ENCODE data around the gene FHIT. TPM values are rescaled to one million over a fixed set of nuclear protein-coding genes. Genes with fewer than 3 reads are reported as not detected.

Gene FHIT
- total RNA-seq, 1 donor from 2014 or later = 16.1 TPM

DNA sequence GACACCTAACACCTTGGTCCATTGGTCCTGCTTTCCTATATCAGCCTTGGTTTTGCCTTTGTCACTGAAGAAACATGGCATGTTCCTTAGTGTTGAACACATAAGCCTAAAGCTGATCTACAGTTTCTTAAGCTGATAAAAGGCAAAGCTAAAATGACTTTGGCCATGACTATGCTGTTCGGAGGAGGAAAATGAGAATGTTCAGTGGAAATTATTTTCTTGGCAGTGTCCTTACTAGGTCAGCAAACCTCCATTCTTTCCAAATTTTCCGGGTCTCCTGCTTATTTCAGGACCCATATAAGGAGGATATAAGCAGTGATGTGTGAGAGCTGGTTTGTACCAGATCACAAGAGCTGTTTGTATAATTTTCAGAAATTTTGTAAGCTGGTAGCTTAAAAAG lies 1368.5 kb downstream of the FHIT start:
- DNase-seq (ENCODE audit: low spot score, unreplicated experiment) = no peak
- peaks cover 13% of the 10 kb centered on the region for H3K4me1 Mint-ChIP-seq (ENCODE audit: low read depth)
- no peaks in the 10 kb centered on the region for H3K36me3 Mint-ChIP-seq (ENCODE audit: insufficient read depth)
- TF ChIP-seq, protein P1, sequence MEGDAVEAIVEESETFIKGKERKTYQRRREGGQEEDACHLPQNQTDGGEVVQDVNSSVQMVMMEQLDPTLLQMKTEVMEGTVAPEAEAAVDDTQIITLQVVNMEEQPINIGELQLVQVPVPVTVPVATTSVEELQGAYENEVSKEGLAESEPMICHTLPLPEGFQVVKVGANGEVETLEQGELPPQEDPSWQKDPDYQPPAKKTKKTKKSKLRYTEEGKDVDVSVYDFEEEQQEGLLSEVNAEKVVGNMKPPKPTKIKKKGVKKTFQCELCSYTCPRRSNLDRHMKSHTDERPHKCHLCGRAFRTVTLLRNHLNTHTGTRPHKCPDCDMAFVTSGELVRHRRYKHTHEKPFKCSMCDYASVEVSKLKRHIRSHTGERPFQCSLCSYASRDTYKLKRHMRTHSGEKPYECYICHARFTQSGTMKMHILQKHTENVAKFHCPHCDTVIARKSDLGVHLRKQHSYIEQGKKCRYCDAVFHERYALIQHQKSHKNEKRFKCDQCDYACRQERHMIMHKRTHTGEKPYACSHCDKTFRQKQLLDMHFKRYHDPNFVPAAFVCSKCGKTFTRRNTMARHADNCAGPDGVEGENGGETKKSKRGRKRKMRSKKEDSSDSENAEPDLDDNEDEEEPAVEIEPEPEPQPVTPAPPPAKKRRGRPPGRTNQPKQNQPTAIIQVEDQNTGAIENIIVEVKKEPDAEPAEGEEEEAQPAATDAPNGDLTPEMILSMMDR (IDR thresholded peaks at IDR 0.05; ENCODE audit: unreplicated experiment) = no peak
- H3K4me3 Mint-ChIP-seq (ENCODE audit: low read depth) = no peak overlapping the region
- H3K9me3 Mint-ChIP-seq (ENCODE audit: low read depth) = no peaks in the 10 kb centered on the region
- H3K27ac Mint-ChIP-seq = no peak overlapping the region
- H3K27me3 Mint-ChIP-seq = no peaks in the 10 kb centered on the region

DNA sequence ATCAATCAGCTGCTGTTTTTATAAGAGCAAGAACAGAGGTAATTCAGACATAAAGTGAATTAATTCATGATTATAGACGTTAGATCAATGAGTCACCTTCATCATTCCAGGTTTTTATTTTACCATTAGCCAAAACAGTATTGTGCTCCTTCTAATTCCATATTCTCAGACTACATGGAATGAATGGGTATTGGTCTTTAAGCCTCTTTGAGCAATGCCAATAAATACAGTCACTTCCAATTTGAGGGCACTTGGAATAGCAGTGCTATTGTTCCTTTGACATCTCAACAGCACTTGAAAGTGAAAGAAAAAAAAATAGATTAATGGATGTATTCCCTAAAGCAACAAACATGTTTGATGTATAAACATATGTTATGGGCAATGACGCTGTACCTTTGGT lies 1370.5 kb downstream of the FHIT start:
- TF ChIP-seq, protein P1 (IDR thresholded peaks at IDR 0.05; ENCODE audit: unreplicated experiment) = no peak
- no peak overlapping the region for H3K27ac Mint-ChIP-seq
- no peaks in the 10 kb centered on the region for H3K9me3 Mint-ChIP-seq (ENCODE audit: low read depth)
- DNase-seq (ENCODE audit: low spot score, unreplicated experiment) = no peak
- H3K4me1 Mint-ChIP-seq (ENCODE audit: low read depth) = peaks cover 8% of the 10 kb centered on the region
- no peak overlapping the region for H3K4me3 Mint-ChIP-seq (ENCODE audit: low read depth)
- H3K27me3 Mint-ChIP-seq = no peaks in the 10 kb centered on the region
- H3K36me3 Mint-ChIP-seq (ENCODE audit: insufficient read depth) = no peaks in the 10 kb centered on the region

DNA sequence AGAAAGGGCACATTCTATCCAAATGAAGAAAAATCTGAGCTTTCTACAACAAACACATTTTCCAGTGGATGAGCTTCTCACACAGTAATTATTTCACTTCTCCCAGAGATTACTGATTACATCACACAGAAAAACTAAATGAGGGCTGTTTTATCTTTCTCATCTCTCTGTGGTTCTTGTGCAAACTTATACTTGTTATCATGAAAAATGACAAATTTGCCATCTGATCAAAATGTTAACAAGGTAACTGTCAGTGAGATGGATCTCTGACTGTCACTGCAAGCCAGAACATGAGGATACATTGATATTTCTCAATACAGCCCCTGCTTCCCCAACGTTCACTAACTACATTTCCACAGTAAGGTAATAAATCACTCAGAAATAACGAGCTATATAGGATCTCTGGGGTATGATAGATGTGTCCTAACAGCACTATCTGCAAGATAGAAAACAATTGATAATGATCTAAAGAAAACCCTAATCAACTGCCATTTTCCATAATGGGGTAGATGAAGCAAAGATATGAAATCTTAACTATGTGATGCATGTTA lies 1372.1 kb downstream of the FHIT start:
- TF ChIP-seq, protein P1 (IDR thresholded peaks at IDR 0.05; ENCODE audit: unreplicated experiment) = no peak
- Mint-ChIP-seq H3K4me3 (ENCODE audit: low read depth) (no peak overlapping the region), H3K4me1 (ENCODE audit: low read depth) (peaks cover 8% of the 10 kb centered on the region), H3K27me3 (no peaks in the 10 kb centered on the region), H3K9me3 (ENCODE audit: low read depth) (no peaks in the 10 kb centered on the region), H3K36me3 (ENCODE audit: insufficient read depth) (no peaks in the 10 kb centered on the region), H3K27ac (no peak overlapping the region)
- no peak for DNase-seq (ENCODE audit: low spot score, unreplicated experiment)

DNA sequence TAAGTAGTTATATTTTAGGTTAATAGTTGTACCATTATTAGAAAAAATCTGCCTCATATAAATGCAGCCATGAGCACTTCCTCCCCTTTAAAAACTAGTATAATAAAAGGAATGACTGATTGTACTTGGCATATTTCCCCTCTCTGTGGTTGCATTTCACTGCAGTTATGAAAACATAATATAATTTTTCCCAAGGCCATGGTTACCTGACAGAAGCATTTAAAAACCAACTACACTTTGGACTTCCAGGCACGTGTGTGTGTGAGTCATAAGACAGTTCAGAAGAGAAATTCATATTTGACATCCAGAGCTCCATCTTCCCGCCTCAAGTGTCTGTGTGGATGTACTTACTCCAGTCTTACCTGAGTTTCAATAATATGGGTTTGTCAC lies 1373.2 kb downstream of the FHIT start:
- H3K36me3 Mint-ChIP-seq (ENCODE audit: insufficient read depth) = no peaks in the 10 kb centered on the region
- DNase-seq (ENCODE audit: low spot score, unreplicated experiment) = no peak
- no peak overlapping the region for H3K4me3 Mint-ChIP-seq (ENCODE audit: low read depth)
- no peak overlapping the region for H3K27ac Mint-ChIP-seq
- TF ChIP-seq, protein P1 (IDR thresholded peaks at IDR 0.05; ENCODE audit: unreplicated experiment) = no peak
- no peaks in the 10 kb centered on the region for H3K9me3 Mint-ChIP-seq (ENCODE audit: low read depth)
- H3K27me3 Mint-ChIP-seq = no peaks in the 10 kb centered on the region
- peaks cover 8% of the 10 kb centered on the region for H3K4me1 Mint-ChIP-seq (ENCODE audit: low read depth)

DNA sequence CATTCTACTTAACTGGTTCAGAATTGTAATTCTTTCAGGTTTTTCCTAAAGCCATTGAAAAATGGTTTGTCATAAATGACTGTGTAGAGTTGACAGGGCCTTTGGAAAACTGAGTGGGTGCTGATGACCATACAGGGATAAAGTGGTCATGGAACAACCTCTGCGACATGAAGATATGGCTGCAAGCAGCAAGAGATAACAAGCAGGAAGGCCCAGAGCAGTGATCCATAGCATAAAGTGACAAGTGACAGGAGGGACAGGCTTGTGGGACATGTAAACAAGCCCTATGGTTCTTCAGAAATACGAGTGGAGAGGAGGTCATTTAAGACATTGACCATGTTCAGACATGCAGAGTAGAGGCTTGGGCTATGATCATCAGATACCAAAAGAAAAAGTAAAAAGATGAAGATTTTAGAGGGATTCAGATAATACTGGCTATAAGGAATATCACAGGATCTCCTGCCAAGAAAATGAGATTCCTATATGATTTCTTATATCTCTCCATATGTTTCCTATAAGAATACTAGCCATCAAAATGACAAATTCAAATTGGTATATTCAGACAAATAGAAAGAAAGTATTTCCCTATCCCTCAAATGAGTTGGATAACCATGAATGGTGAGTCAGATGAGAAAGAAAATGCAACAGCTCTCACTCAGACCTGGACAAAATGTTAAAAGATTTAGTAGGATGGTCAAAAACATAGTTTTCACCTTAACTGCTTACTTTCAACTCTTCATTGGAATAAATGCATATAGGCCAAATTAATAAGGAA lies 1373.8 kb downstream of the FHIT start:
- Mint-ChIP-seq H3K27me3 (no peaks in the 10 kb centered on the region), H3K36me3 (ENCODE audit: insufficient read depth) (no peaks in the 10 kb centered on the region), H3K4me1 (ENCODE audit: low read depth) (peaks cover 8% of the 10 kb centered on the region), H3K9me3 (ENCODE audit: low read depth) (no peaks in the 10 kb centered on the region), H3K4me3 (ENCODE audit: low read depth) (no peak overlapping the region), H3K27ac (no peak overlapping the region)
- TF ChIP-seq, protein P1 (IDR thresholded peaks at IDR 0.05; ENCODE audit: unreplicated experiment) = no peak
- DNase-seq (ENCODE audit: low spot score, unreplicated experiment) = no peak
